ENCODE results near the gene INPP4B. TPM values are rescaled to one million over a fixed set of nuclear protein-coding genes. Genes with fewer than 3 reads are reported as not detected.

INPP4B gene
- polyA plus RNA-seq, 1 of the 3 experiments (the other 2 are of a cell fraction), result 0.08 TPM

DNA sequence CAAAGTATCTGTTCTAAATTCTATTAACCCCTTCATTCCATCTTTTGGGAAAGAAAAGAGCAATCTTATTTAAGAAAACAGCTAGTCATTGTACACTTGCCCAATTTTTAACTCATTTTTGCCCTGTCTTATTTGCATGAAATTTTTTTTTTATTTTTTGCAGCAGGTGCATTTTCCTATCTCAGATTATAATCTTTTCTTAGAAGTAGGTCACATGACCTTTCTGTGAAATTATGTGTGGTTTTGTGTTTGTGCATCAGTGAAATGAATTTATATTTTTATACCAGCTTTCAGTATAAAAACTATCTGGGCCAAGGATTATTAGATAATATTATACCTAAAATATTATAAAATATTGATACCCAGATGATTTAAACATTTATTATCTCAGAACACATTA, 145.6 kb downstream of the INPP4B start:
- CTCF ChIA-PET, result no interaction called here
- TF ChIP-seq, protein P1, sequence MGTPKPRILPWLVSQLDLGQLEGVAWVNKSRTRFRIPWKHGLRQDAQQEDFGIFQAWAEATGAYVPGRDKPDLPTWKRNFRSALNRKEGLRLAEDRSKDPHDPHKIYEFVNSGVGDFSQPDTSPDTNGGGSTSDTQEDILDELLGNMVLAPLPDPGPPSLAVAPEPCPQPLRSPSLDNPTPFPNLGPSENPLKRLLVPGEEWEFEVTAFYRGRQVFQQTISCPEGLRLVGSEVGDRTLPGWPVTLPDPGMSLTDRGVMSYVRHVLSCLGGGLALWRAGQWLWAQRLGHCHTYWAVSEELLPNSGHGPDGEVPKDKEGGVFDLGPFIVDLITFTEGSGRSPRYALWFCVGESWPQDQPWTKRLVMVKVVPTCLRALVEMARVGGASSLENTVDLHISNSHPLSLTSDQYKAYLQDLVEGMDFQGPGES (IDR thresholded peaks at IDR 0.05; ENCODE audit: low read depth, low read length), result no peak
- no peak for TF ChIP-seq EP300 (IDR thresholded peaks at IDR 0.05; ENCODE audit: borderline replicate concordance in 1 of 2, low read depth in 1 of 2, low read length in 1 of 2)
- TF ChIP-seq SMC3 (IDR thresholded peaks at IDR 0.05; ENCODE audit: low read depth, low read length), result no peak
- TF ChIP-seq RAD21 (IDR thresholded peaks at IDR 0.05; ENCODE audit: low read length), result no peak
- TF ChIP-seq MEF2A (IDR thresholded peaks at IDR 0.05; ENCODE audit: borderline replicate concordance, low read depth), result no peak
- TF ChIP-seq, protein P2, sequence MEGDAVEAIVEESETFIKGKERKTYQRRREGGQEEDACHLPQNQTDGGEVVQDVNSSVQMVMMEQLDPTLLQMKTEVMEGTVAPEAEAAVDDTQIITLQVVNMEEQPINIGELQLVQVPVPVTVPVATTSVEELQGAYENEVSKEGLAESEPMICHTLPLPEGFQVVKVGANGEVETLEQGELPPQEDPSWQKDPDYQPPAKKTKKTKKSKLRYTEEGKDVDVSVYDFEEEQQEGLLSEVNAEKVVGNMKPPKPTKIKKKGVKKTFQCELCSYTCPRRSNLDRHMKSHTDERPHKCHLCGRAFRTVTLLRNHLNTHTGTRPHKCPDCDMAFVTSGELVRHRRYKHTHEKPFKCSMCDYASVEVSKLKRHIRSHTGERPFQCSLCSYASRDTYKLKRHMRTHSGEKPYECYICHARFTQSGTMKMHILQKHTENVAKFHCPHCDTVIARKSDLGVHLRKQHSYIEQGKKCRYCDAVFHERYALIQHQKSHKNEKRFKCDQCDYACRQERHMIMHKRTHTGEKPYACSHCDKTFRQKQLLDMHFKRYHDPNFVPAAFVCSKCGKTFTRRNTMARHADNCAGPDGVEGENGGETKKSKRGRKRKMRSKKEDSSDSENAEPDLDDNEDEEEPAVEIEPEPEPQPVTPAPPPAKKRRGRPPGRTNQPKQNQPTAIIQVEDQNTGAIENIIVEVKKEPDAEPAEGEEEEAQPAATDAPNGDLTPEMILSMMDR (IDR thresholded peaks at IDR 0.05), result no peak
- no peak for TF ChIP-seq MXI1 (IDR thresholded peaks at IDR 0.05; ENCODE audit: low read depth, low read length)
- no peak for TF ChIP-seq ELF1 (IDR thresholded peaks at IDR 0.05)
- no peak for TF ChIP-seq GABPA (IDR thresholded peaks at IDR 0.05; ENCODE audit: low read depth)
- TF ChIP-seq, protein P3, sequence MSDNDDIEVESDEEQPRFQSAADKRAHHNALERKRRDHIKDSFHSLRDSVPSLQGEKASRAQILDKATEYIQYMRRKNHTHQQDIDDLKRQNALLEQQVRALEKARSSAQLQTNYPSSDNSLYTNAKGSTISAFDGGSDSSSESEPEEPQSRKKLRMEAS (IDR thresholded peaks at IDR 0.05; ENCODE audit: low read depth), result no peak
- TF ChIP-seq FOSL2 (IDR thresholded peaks at IDR 0.05; ENCODE audit: borderline replicate concordance, low read depth), result no peak
- no peak for TF ChIP-seq TAF1 (IDR thresholded peaks at IDR 0.05; ENCODE audit: borderline replicate concordance, low read depth, low read length)
- TF ChIP-seq GATA2 (CRISPR knock-in tag; IDR thresholded peaks at IDR 0.05), result no peak
- TF ChIP-seq, protein P4, sequence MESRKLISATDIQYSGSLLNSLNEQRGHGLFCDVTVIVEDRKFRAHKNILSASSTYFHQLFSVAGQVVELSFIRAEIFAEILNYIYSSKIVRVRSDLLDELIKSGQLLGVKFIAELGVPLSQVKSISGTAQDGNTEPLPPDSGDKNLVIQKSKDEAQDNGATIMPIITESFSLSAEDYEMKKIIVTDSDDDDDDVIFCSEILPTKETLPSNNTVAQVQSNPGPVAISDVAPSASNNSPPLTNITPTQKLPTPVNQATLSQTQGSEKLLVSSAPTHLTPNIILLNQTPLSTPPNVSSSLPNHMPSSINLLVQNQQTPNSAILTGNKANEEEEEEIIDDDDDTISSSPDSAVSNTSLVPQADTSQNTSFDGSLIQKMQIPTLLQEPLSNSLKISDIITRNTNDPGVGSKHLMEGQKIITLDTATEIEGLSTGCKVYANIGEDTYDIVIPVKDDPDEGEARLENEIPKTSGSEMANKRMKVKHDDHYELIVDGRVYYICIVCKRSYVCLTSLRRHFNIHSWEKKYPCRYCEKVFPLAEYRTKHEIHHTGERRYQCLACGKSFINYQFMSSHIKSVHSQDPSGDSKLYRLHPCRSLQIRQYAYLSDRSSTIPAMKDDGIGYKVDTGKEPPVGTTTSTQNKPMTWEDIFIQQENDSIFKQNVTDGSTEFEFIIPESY (IDR thresholded peaks at IDR 0.05; ENCODE audit: borderline replicate concordance, low read depth), result no peak
- H3F3A ChIP-seq (replicated peaks; ENCODE audit: insufficient read depth), result no peaks in the 10 kb centered on the region

More for the DNA sequence above, 145.6 kb downstream of the INPP4B start:
- Histone ChIP-seq H3K27me3 (ENCODE audit: insufficient read depth) (no peaks in the 10 kb centered on the region), H3K9me3 (no peaks in the 10 kb centered on the region), H3K36me3 (replicated peaks in 1 of 2; ENCODE audit: control insufficient read depth in 1 of 2, insufficient read depth in 2 of 2, low read length in 1 of 2) (no peaks in the 10 kb centered on the region), H3K9me2 (no peaks in the 10 kb centered on the region; the same call in 1 of the 2 replicates), H3K4me3 (ENCODE audit: low read depth in 2 of 2, low read length in 1 of 2) (no peak overlapping the region), H3K4me1 (ENCODE audit: control insufficient read depth in 1 of 2, insufficient read depth in 2 of 2, low read depth in 1 of 2, low read length in 1 of 2) (no peaks in the 10 kb centered on the region), H3K79me2 (ENCODE audit: insufficient read depth) (no peaks in the 10 kb centered on the region), H3K27ac (ENCODE audit: low read depth in 2 of 2, low read length in 1 of 2) (no peak overlapping the region), H3K4me2 (no peak overlapping the region), H4K20me1 (ENCODE audit: insufficient read depth) (no peaks in the 10 kb centered on the region), H2AFZ (ENCODE audit: low read depth) (no peak overlapping the region), H3K9ac (no peak overlapping the region)
- DNase-seq, result no peak
- POLR2A ChIA-PET, result no interaction called here
